ENCODE results near the gene GCNT1. TPM values are rescaled to one million over a fixed set of nuclear protein-coding genes. Genes with fewer than 3 reads are reported as not detected.

Gene GCNT1
- total RNA-seq, 1 experiment from 2014 or later = 0.28 TPM

DNA sequence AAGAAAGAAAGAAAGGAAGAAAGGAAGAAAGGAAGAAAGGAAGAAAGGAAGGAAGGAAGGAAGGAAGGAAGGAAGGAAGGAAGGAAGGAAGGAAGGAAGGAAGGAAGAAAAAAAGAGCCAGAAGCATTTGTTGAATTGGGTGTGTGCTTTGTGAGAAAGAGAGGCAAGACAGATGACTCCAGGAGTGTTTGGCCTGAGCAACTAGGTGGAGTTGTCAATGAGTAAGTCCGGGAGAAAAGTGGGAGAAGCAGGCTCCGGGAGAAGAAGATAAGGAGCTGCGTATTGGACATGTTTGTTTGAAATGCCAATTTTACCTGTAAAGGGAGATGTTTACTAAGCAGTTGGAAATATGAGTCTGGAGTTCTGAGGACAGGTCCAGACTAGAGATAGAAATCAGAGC, 15.1 kb upstream of the GCNT1 start:
- H3K9me3 ChIP-seq (ENCODE audit: control insufficient read depth, insufficient read depth, low read depth, low read length) = no peaks in the 10 kb centered on the region
- ChIA-PET CTCF (no interaction called here), POLR2A (no interaction called here)
- H3K27me3 ChIP-seq (ENCODE audit: control insufficient read depth, insufficient read depth, low read length) = no peaks in the 10 kb centered on the region
- TF ChIP-seq POLR2AphosphoS5 (IDR thresholded peaks at IDR 0.05; ENCODE audit: low read depth, low read length) (no peak), TCF7L2 (IDR thresholded peaks at IDR 0.05; ENCODE audit: low read depth, low read length) (no peak), SIN3A (IDR thresholded peaks at IDR 0.05; ENCODE audit: borderline replicate concordance, insufficient read depth, low read depth, low read length) (no peak)
- TF ChIP-seq, protein P1, sequence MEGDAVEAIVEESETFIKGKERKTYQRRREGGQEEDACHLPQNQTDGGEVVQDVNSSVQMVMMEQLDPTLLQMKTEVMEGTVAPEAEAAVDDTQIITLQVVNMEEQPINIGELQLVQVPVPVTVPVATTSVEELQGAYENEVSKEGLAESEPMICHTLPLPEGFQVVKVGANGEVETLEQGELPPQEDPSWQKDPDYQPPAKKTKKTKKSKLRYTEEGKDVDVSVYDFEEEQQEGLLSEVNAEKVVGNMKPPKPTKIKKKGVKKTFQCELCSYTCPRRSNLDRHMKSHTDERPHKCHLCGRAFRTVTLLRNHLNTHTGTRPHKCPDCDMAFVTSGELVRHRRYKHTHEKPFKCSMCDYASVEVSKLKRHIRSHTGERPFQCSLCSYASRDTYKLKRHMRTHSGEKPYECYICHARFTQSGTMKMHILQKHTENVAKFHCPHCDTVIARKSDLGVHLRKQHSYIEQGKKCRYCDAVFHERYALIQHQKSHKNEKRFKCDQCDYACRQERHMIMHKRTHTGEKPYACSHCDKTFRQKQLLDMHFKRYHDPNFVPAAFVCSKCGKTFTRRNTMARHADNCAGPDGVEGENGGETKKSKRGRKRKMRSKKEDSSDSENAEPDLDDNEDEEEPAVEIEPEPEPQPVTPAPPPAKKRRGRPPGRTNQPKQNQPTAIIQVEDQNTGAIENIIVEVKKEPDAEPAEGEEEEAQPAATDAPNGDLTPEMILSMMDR (IDR thresholded peaks at IDR 0.05) = no peak
- TF ChIP-seq, protein P2, sequence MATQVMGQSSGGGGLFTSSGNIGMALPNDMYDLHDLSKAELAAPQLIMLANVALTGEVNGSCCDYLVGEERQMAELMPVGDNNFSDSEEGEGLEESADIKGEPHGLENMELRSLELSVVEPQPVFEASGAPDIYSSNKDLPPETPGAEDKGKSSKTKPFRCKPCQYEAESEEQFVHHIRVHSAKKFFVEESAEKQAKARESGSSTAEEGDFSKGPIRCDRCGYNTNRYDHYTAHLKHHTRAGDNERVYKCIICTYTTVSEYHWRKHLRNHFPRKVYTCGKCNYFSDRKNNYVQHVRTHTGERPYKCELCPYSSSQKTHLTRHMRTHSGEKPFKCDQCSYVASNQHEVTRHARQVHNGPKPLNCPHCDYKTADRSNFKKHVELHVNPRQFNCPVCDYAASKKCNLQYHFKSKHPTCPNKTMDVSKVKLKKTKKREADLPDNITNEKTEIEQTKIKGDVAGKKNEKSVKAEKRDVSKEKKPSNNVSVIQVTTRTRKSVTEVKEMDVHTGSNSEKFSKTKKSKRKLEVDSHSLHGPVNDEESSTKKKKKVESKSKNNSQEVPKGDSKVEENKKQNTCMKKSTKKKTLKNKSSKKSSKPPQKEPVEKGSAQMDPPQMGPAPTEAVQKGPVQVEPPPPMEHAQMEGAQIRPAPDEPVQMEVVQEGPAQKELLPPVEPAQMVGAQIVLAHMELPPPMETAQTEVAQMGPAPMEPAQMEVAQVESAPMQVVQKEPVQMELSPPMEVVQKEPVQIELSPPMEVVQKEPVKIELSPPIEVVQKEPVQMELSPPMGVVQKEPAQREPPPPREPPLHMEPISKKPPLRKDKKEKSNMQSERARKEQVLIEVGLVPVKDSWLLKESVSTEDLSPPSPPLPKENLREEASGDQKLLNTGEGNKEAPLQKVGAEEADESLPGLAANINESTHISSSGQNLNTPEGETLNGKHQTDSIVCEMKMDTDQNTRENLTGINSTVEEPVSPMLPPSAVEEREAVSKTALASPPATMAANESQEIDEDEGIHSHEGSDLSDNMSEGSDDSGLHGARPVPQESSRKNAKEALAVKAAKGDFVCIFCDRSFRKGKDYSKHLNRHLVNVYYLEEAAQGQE (IDR thresholded peaks at IDR 0.05; ENCODE audit: insufficient read depth in 1 of 2, low read depth in 2 of 2, low read length in 1 of 2) = no peak
- no peak overlapping the region for H3K27ac ChIP-seq (ENCODE audit: low read length)
- intact Hi-C loops (cut with micrococcal nuclease; ENCODE audit: unreplicated experiment) = no loop called here
- no peaks in the 10 kb centered on the region for H3K4me1 ChIP-seq (ENCODE audit: control insufficient read depth, insufficient read depth, low read length)
- DNase-seq (ENCODE audit: low read depth, low spot score) = no peak
- H3K4me3 ChIP-seq (ENCODE audit: low read depth in 2 of 2, low read length in 2 of 2) = no peak overlapping the region
- BruUV-seq (replicated peaks) = no TSS peak
- ATAC-seq = no peak
- in situ Hi-C loops (cut with HindIII; ENCODE audit: low pct_unique_long_range_greater_than_20kb, low sequenced_read_pairs) = no loop called here
- no peaks in the 10 kb centered on the region for H3K36me3 ChIP-seq (ENCODE audit: control insufficient read depth, insufficient read depth, low read length)

DNA sequence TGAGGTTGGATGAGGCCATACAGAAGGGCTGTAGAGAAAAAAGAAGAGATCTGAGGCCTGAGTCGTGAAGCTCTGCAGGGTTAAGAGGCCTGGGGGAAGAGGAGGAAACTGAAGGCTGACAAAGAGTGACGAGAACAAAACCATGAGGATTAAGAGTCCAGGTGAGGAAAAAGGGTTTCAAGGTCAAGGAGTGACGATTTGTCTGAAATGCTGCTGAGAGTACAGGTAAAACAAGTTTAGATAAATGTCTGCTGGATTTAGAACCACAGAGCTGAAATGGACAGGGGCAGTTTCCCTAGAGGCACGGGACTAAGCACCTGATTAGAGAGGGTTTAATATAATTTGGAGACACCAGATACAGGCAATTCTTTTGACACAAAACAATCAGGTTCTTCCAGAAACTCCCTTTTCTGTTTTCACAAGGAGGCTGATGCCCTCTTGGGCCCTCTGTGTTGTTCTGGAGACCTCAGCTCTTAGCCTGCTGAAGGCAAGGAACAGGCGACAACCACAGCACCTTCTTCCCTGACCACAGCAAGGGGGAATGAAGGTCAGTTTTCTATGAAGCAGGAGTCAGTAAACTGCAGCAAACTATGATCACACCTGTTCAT, 14.6 kb upstream of the GCNT1 start:
- Histone ChIP-seq H3K27me3 (ENCODE audit: control insufficient read depth, insufficient read depth, low read length) (no peaks in the 10 kb centered on the region), H3K4me3 (ENCODE audit: low read depth in 2 of 2, low read length in 2 of 2) (no peak overlapping the region), H3K36me3 (ENCODE audit: control insufficient read depth, insufficient read depth, low read length) (no peaks in the 10 kb centered on the region), H3K9me3 (ENCODE audit: control insufficient read depth, insufficient read depth, low read depth, low read length) (no peaks in the 10 kb centered on the region), H3K4me1 (ENCODE audit: control insufficient read depth, insufficient read depth, low read length) (no peaks in the 10 kb centered on the region), H3K27ac (ENCODE audit: low read length) (no peak overlapping the region)
- no TSS peak for BruUV-seq (replicated peaks)
- ATAC-seq (no peak), DNase-seq (ENCODE audit: low read depth, low spot score) (no peak)
- intact Hi-C loops (cut with micrococcal nuclease; ENCODE audit: unreplicated experiment) (no loop called here), in situ Hi-C loops (cut with HindIII; ENCODE audit: low pct_unique_long_range_greater_than_20kb, low sequenced_read_pairs) (no loop called here)
- POLR2A ChIA-PET = no interaction called here
- TF ChIP-seq TCF7L2 (IDR thresholded peaks at IDR 0.05; ENCODE audit: low read depth, low read length) (no peak), SIN3A (IDR thresholded peaks at IDR 0.05; ENCODE audit: borderline replicate concordance, insufficient read depth, low read depth, low read length) (no peak), POLR2AphosphoS5 (IDR thresholded peaks at IDR 0.05; ENCODE audit: low read depth, low read length) (no peak)
- TF ChIP-seq, protein P1 (IDR thresholded peaks at IDR 0.05) = no peak
- TF ChIP-seq, protein P2 (IDR thresholded peaks at IDR 0.05; ENCODE audit: insufficient read depth in 1 of 2, low read depth in 2 of 2, low read length in 1 of 2) = no peak
- CTCF ChIA-PET = no interaction called here

All from Panc1 (cell line).